Measurements from ENCODE around the gene TMBIM1.

Gene TMBIM1

GRCh38 chr2:218310853-218311540 lies 18.7 kb upstream of the TMBIM1 start:
- Mint-ChIP-seq H3K9me3 (no peaks in the 10 kb centered on the region), H3K36me3 (ENCODE audit: low read depth) (no peaks in the 10 kb centered on the region), H3K27me3 (ENCODE audit: low read depth) (peaks cover 2% of the 10 kb centered on the region), H3K4me1 (ENCODE audit: low read depth) (peaks cover 10% of the 10 kb centered on the region), H3K4me3 (no peak overlapping the region), H3K27ac (no peak overlapping the region)
- DNase-seq (ENCODE audit: low spot score) = no peak

- no peak for DNase-seq (ENCODE audit: low spot score)
- Mint-ChIP-seq H3K27ac (no peak overlapping the region), H3K9me3 (no peaks in the 10 kb centered on the region), H3K36me3 (ENCODE audit: low read depth) (no peaks in the 10 kb centered on the region), H3K4me3 (no peak overlapping the region), H3K27me3 (ENCODE audit: low read depth) (peaks cover 2% of the 10 kb centered on the region), H3K4me1 (ENCODE audit: low read depth) (peaks cover 3% of the 10 kb centered on the region)
Measured at GRCh38 chr2:218307415-218308090, 15.2 kb upstream of the TMBIM1 start.

- Mint-ChIP-seq H3K36me3 (ENCODE audit: low read depth) (no peaks in the 10 kb centered on the region), H3K27ac (no peak overlapping the region), H3K4me1 (ENCODE audit: low read depth) (peaks cover 6% of the 10 kb centered on the region), H3K27me3 (ENCODE audit: low read depth) (peaks cover 2% of the 10 kb centered on the region), H3K9me3 (no peaks in the 10 kb centered on the region), H3K4me3 (no peak overlapping the region)
- DNase-seq (ENCODE audit: low spot score) = no peak
Measured at GRCh38 chr2:218306184-218306920, 14.0 kb upstream of the TMBIM1 start.

GRCh38 chr2:218305383-218305782 lies 13.1 kb upstream of the TMBIM1 start:
- Mint-ChIP-seq H3K4me3 (no peak overlapping the region), H3K4me1 (ENCODE audit: low read depth) (peaks cover 9% of the 10 kb centered on the region), H3K36me3 (ENCODE audit: low read depth) (no peaks in the 10 kb centered on the region), H3K9me3 (no peaks in the 10 kb centered on the region), H3K27me3 (ENCODE audit: low read depth) (peaks cover 2% of the 10 kb centered on the region), H3K27ac (no peak overlapping the region)
- no peak for DNase-seq (ENCODE audit: low spot score)

GRCh38 chr2:218301176-218301819 lies 9.0 kb upstream of the TMBIM1 start:
- no peaks in the 10 kb centered on the region for H3K27me3 Mint-ChIP-seq (ENCODE audit: low read depth)
- no peaks in the 10 kb centered on the region for H3K36me3 Mint-ChIP-seq (ENCODE audit: low read depth)
- no peaks in the 10 kb centered on the region for H3K9me3 Mint-ChIP-seq
- H3K4me1 Mint-ChIP-seq (ENCODE audit: low read depth) = peaks cover 6% of the 10 kb centered on the region
- no peak overlapping the region for H3K4me3 Mint-ChIP-seq
- peak overlapping the region; percentile 61 for H3K27ac Mint-ChIP-seq
- DNase-seq (ENCODE audit: low spot score) = peak; percentile 78

GRCh38 chr2:218300141-218300540 lies 7.8 kb upstream of the TMBIM1 start:
- Mint-ChIP-seq H3K36me3 (ENCODE audit: low read depth) (no peaks in the 10 kb centered on the region), H3K27me3 (ENCODE audit: low read depth) (no peaks in the 10 kb centered on the region), H3K4me1 (ENCODE audit: low read depth) (peaks cover 8% of the 10 kb centered on the region), H3K9me3 (no peaks in the 10 kb centered on the region), H3K27ac (no peak overlapping the region), H3K4me3 (no peak overlapping the region)
- no peak for DNase-seq (ENCODE audit: low spot score)

- Mint-ChIP-seq H3K27me3 (ENCODE audit: low read depth) (no peaks in the 10 kb centered on the region), H3K9me3 (no peaks in the 10 kb centered on the region), H3K27ac (no peak overlapping the region), H3K4me3 (no peak overlapping the region), H3K36me3 (ENCODE audit: low read depth) (no peaks in the 10 kb centered on the region), H3K4me1 (ENCODE audit: low read depth) (peaks cover 16% of the 10 kb centered on the region)
- DNase-seq (ENCODE audit: low spot score) = no peak
Measured at GRCh38 chr2:218298314-218298875, 6.1 kb upstream of the TMBIM1 start.

- Mint-ChIP-seq H3K36me3 (ENCODE audit: low read depth) (no peaks in the 10 kb centered on the region), H3K27me3 (ENCODE audit: low read depth) (no peaks in the 10 kb centered on the region), H3K4me1 (ENCODE audit: low read depth) (peaks cover 25% of the 10 kb centered on the region), H3K9me3 (no peaks in the 10 kb centered on the region), H3K27ac (no peak overlapping the region), H3K4me3 (no peak overlapping the region)
- DNase-seq (ENCODE audit: low spot score) = no peak
Measured at GRCh38 chr2:218296847-218297246, 4.5 kb upstream of the TMBIM1 start.

GRCh38 chr2:218296200-218296599 lies 3.9 kb upstream of the TMBIM1 start:
- DNase-seq (ENCODE audit: low spot score) = no peak
- H3K4me1 Mint-ChIP-seq (ENCODE audit: low read depth) = peaks cover 27% of the 10 kb centered on the region
- no peaks in the 10 kb centered on the region for H3K36me3 Mint-ChIP-seq (ENCODE audit: low read depth)
- H3K9me3 Mint-ChIP-seq = no peaks in the 10 kb centered on the region
- H3K27ac Mint-ChIP-seq = no peak overlapping the region
- H3K27me3 Mint-ChIP-seq (ENCODE audit: low read depth) = no peaks in the 10 kb centered on the region
- H3K4me3 Mint-ChIP-seq = no peak overlapping the region

GRCh38 chr2:218295029-218295428 lies 2.7 kb upstream of the TMBIM1 start:
- DNase-seq (ENCODE audit: low spot score) = no peak
- H3K4me3 Mint-ChIP-seq = no peak overlapping the region
- H3K9me3 Mint-ChIP-seq = no peaks in the 10 kb centered on the region
- peaks cover 37% of the 10 kb centered on the region for H3K4me1 Mint-ChIP-seq (ENCODE audit: low read depth)
- no peaks in the 10 kb centered on the region for H3K27me3 Mint-ChIP-seq (ENCODE audit: low read depth)
- H3K27ac Mint-ChIP-seq = no peak overlapping the region
- peaks cover 9% of the 10 kb centered on the region for H3K36me3 Mint-ChIP-seq (ENCODE audit: low read depth)

- Mint-ChIP-seq H3K27me3 (ENCODE audit: low read depth) (no peaks in the 10 kb centered on the region), H3K4me3 (no peak overlapping the region), H3K27ac (no peak overlapping the region), H3K9me3 (no peaks in the 10 kb centered on the region), H3K36me3 (ENCODE audit: low read depth) (peaks cover 13% of the 10 kb centered on the region), H3K4me1 (ENCODE audit: low read depth) (peaks cover 42% of the 10 kb centered on the region)
- no peak for DNase-seq (ENCODE audit: low spot score)
Measured at GRCh38 chr2:218294430-218295022, 2.2 kb upstream of the TMBIM1 start.

GRCh38 chr2:218293715-218294429 lies 1.6 kb upstream of the TMBIM1 start:
- H3K9me3 Mint-ChIP-seq = no peaks in the 10 kb centered on the region
- no peak for DNase-seq (ENCODE audit: low spot score)
- H3K27me3 Mint-ChIP-seq (ENCODE audit: low read depth) = no peaks in the 10 kb centered on the region
- H3K36me3 Mint-ChIP-seq (ENCODE audit: low read depth) = peaks cover 16% of the 10 kb centered on the region
- H3K4me3 Mint-ChIP-seq = peak overlapping the region; percentile 54
- peaks cover 47% of the 10 kb centered on the region for H3K4me1 Mint-ChIP-seq (ENCODE audit: low read depth)
- peak overlapping the region; percentile 47 for H3K27ac Mint-ChIP-seq
